Loucy (cell line): ENCODE results near the gene KIFC3.

Experiments
- H2AFZ ChIP-seq: fragments of 200-600 bp; sonication (generic); 2 replicates; pipeline ENCODE4 v1.6.0; 2016; ENCODE audit warnings: antibody characterized with exemption, mild to moderate bottlenecking, low read length, moderate library complexity
- H3F3A ChIP-seq: fragments of 200-600 bp; 2 replicates; pipeline ENCODE4 v1.6.0; 2016; ENCODE audit warnings: antibody characterized with exemption, low read depth, mild to moderate bottlenecking
- H3K27me3 ChIP-seq: fragments of 200-600 bp; sonication (generic); 2 replicates; pipeline ENCODE4 v1.6.1; 2014; ENCODE audit warnings: low read length, mild to moderate bottlenecking; ENCODE audit not compliant: insufficient read depth, poor library complexity, severe bottlenecking
- H3K36me3 ChIP-seq: fragments of 200-600 bp; sonication (generic); 2 replicates; pipeline ENCODE4 v1.6.1; 2016; ENCODE audit warnings: low read length; ENCODE audit not compliant: insufficient read depth
- H3K4me1 ChIP-seq: fragments of 200-600 bp; sonication (generic); 2 replicates; pipeline ENCODE4 v1.5.1; 2014; ENCODE audit warnings: low read length, mild to moderate bottlenecking; ENCODE audit not compliant: insufficient read depth, poor library complexity, severe bottlenecking
- H3K4me2 ChIP-seq: fragments of 200-600 bp; sonication (generic); 2 replicates; pipeline ENCODE4 v1.6.0; 2014; ENCODE audit warnings: antibody characterized with exemption, low read length, low read depth, mild to moderate bottlenecking; ENCODE audit not compliant: poor library complexity, severe bottlenecking
- H3K4me3 ChIP-seq: fragments of 200-600 bp; sonication (generic); 2 replicates; pipeline ENCODE4 v1.5.1; 2014; ENCODE audit warnings: low read length, mild to moderate bottlenecking, mixed read lengths; ENCODE audit not compliant: poor library complexity, severe bottlenecking
- H3K79me2 ChIP-seq: fragments of 200-600 bp; sonication (generic); 2 replicates; pipeline ENCODE4 v1.6.1; 2014; ENCODE audit warnings: low read length; ENCODE audit not compliant: insufficient read depth
- H3K9ac ChIP-seq: fragments of 200-600 bp; sonication (generic); 2 replicates; pipeline ENCODE4 v1.6.0; 2014; ENCODE audit warnings: mild to moderate bottlenecking, low read depth, low read length, moderate library complexity; ENCODE audit not compliant: poor library complexity, severe bottlenecking
- H3K9me2 ChIP-seq: fragments of 200-600 bp; sonication (generic); replicated peaks from 2 replicates; pipeline ENCODE4 v1.6.1; 2016; ENCODE audit warnings: low read depth, low read length, mixed read lengths
- H3K9me3 ChIP-seq: fragments of 200-600 bp; sonication (generic); 2 replicates; pipeline ENCODE4 v1.6.1; 2014; ENCODE audit warnings: mild to moderate bottlenecking, antibody characterized with exemption, low read length, low read depth; ENCODE audit not compliant: insufficient read depth
- H4K20me1 ChIP-seq: fragments of 200-600 bp; sonication (generic); 2 replicates; pipeline ENCODE4 v1.6.0; 2014; ENCODE audit warnings: antibody characterized with exemption, low read length, mild to moderate bottlenecking; ENCODE audit not compliant: insufficient read depth, poor library complexity, severe bottlenecking
- CTCF ChIP-seq: fragments of 200-600 bp; sonication (generic); conservative IDR thresholded peaks from 2 replicates; pipeline ENCODE4 v1.5.1; 2014; ENCODE audit warnings: mild to moderate bottlenecking, antibody characterized with exemption, low read length
- EZH2phosphoT487 ChIP-seq: fragments of 200-600 bp; IDR thresholded peaks from 2 replicates; pipeline ENCODE4 v1.6.1; 2018; ENCODE audit warnings: antibody characterized with exemption, mild to moderate bottlenecking, moderate library complexity, borderline replicate concordance

The KIFC3 gene

GRCh38 chr16:57773655-57774295 is 28.5 kb downstream of the KIFC3 start:
- H3K79me2 ChIP-seq, result no peaks in the 10 kb centered on the region
- H3K36me3 ChIP-seq, result no peaks in the 10 kb centered on the region
- H3K9ac ChIP-seq, result no peak overlapping the region
- no peaks in the 10 kb centered on the region for H3K27me3 ChIP-seq
- H4K20me1 ChIP-seq, result no peaks in the 10 kb centered on the region
- no peak overlapping the region for H2AFZ ChIP-seq
- no peaks in the 10 kb centered on the region for H3K4me1 ChIP-seq
- no peaks in the 10 kb centered on the region for H3F3A ChIP-seq
- TF ChIP-seq CTCF (no peak), EZH2phosphoT487 (no peak)
- H3K9me2 ChIP-seq, result no peaks in the 10 kb centered on the region
- no peak overlapping the region for H3K4me3 ChIP-seq
- H3K9me3 ChIP-seq, result no peaks in the 10 kb centered on the region
- H3K4me2 ChIP-seq, result no peak overlapping the region

- H3K4me3 ChIP-seq, result no peak overlapping the region
- H3K27me3 ChIP-seq, result no peaks in the 10 kb centered on the region
- no peaks in the 10 kb centered on the region for H3F3A ChIP-seq
- H3K9me3 ChIP-seq, result no peaks in the 10 kb centered on the region
- no peaks in the 10 kb centered on the region for H3K9me2 ChIP-seq
- no peaks in the 10 kb centered on the region for H3K79me2 ChIP-seq
- H3K4me2 ChIP-seq, result no peak overlapping the region
- no peaks in the 10 kb centered on the region for H3K4me1 ChIP-seq
- no peaks in the 10 kb centered on the region for H4K20me1 ChIP-seq
- TF ChIP-seq EZH2phosphoT487 (no peak), CTCF (no peak)
- no peaks in the 10 kb centered on the region for H3K36me3 ChIP-seq
- H2AFZ ChIP-seq, result no peak overlapping the region
- no peak overlapping the region for H3K9ac ChIP-seq
Measured at GRCh38 chr16:57773019-57773418, 29.3 kb downstream of the KIFC3 start.

GRCh38 chr16:57771141-57771785 is 31.0 kb downstream of the KIFC3 start:
- Histone ChIP-seq H3K4me3 (no peak overlapping the region), H3K36me3 (no peaks in the 10 kb centered on the region), H3K9me2 (no peaks in the 10 kb centered on the region), H4K20me1 (no peaks in the 10 kb centered on the region), H3K27me3 (no peaks in the 10 kb centered on the region), H3K79me2 (no peaks in the 10 kb centered on the region), H3K9me3 (no peaks in the 10 kb centered on the region), H3F3A (no peaks in the 10 kb centered on the region), H3K4me1 (no peaks in the 10 kb centered on the region), H3K9ac (no peak overlapping the region), H3K4me2 (no peak overlapping the region), H2AFZ (no peak overlapping the region)
- TF ChIP-seq CTCF (no peak), EZH2phosphoT487 (no peak)
